Effector memory CD8-positive, alpha-beta T cell (primary cell): ENCODE measurements around the gene LRP6.

Experiments used
- ATAC-seq: fragments of 150-1000 bp; cut with Tn5 transposase; replicated peaks from 2 replicates; pipeline ENCODE4 v1.10.0; 2021; ENCODE audit warnings: mild to moderate bottlenecking, moderate library complexity
- DNase-seq, 3 experiments: peaks; one replicate each; pipeline ENCODE4 v3.0.0; 2021
- H3K27ac Mint-ChIP-seq, 2 donors: one replicate each; pipeline ENCODE4 v1.8.0; 2022; ENCODE audit warnings: mild to moderate bottlenecking in 2 of 2, mixed read lengths in 2 of 2, moderate library complexity in 2 of 2
- H3K27me3 Mint-ChIP-seq, 2 donors: one replicate each; pipeline ENCODE4 v1.8.0; 2022; ENCODE audit warnings: mixed read lengths in 2 of 2
- H3K36me3 Mint-ChIP-seq: one replicate; pipeline ENCODE4 v1.8.0; 2022; ENCODE audit warnings: mild to moderate bottlenecking, moderate library complexity, mixed read lengths; ENCODE audit not compliant: insufficient read depth
- H3K4me1 Mint-ChIP-seq, 2 donors: one replicate each; pipeline ENCODE4 v1.8.0; 2022; ENCODE audit warnings: low read depth in 2 of 2, mixed read lengths in 2 of 2
- H3K4me3 Mint-ChIP-seq, 2 donors: one replicate each; pipeline ENCODE4 v1.8.0; 2022; ENCODE audit warnings: mild to moderate bottlenecking in 2 of 2, mixed read lengths in 2 of 2, moderate library complexity in 2 of 2
- H3K9me3 Mint-ChIP-seq, 2 donors: one replicate each; pipeline ENCODE4 v1.8.0; 2022; ENCODE audit warnings: mixed read lengths in 2 of 2

Gene LRP6

GRCh38 chr12:12099102-12099501, 167.7 kb downstream of the LRP6 start:
- Mint-ChIP-seq H3K9me3 (peaks cover 0 to 1% of the 10 kb centered on the region in 2 donors), H3K27ac (no peak overlapping the region), H3K36me3 (no peaks in the 10 kb centered on the region), H3K4me1 (peaks cover 0 to 2% of the 10 kb centered on the region in 2 donors), H3K4me3 (no peak overlapping the region), H3K27me3 (peaks cover 50 to 63% of the 10 kb centered on the region in 2 donors)
- DNase-seq (no peak), ATAC-seq (no peak)

GRCh38 chr12:12098691-12099015, 168.2 kb downstream of the LRP6 start:
- H3K9me3 Mint-ChIP-seq, result peaks cover 0 to 1% of the 10 kb centered on the region in 2 donors
- ATAC-seq, result no peak
- peaks cover 49 to 63% of the 10 kb centered on the region in 2 donors for H3K27me3 Mint-ChIP-seq
- no peak for DNase-seq
- H3K27ac Mint-ChIP-seq, result no peak overlapping the region
- no peaks in the 10 kb centered on the region for H3K36me3 Mint-ChIP-seq
- H3K4me3 Mint-ChIP-seq, result no peak overlapping the region
- H3K4me1 Mint-ChIP-seq, result peaks cover 0 to 2% of the 10 kb centered on the region in 2 donors

GRCh38 chr12:12097891-12098690, 168.8 kb downstream of the LRP6 start:
- no peak for ATAC-seq
- Mint-ChIP-seq H3K4me3 (no peak overlapping the region), H3K9me3 (no peaks in the 10 kb centered on the region), H3K27me3 (peaks cover 50 to 63% of the 10 kb centered on the region in 2 donors), H3K27ac (no peak overlapping the region), H3K36me3 (no peaks in the 10 kb centered on the region), H3K4me1 (peaks cover 0 to 2% of the 10 kb centered on the region in 2 donors)
- no peak for DNase-seq

- no peak for DNase-seq
- Mint-ChIP-seq H3K4me1 (peaks cover 0 to 2% of the 10 kb centered on the region in 2 donors), H3K27me3 (peaks cover 53 to 61% of the 10 kb centered on the region in 2 donors)
Observed at GRCh38 chr12:12095021-12095420, 171.8 kb downstream of the LRP6 start.

GRCh38 chr12:12094481-12094880, 172.4 kb downstream of the LRP6 start:
- H3K27ac Mint-ChIP-seq, result no peak overlapping the region
- no peak for DNase-seq

More at GRCh38 chr12:12095021-12095420, 171.8 kb downstream of the LRP6 start:
- no peaks in the 10 kb centered on the region for H3K9me3 Mint-ChIP-seq
- no peak overlapping the region for H3K4me3 Mint-ChIP-seq
- no peaks in the 10 kb centered on the region for H3K36me3 Mint-ChIP-seq
- no peak overlapping the region for H3K27ac Mint-ChIP-seq
- no peak for ATAC-seq

GRCh38 chr12:12091977-12092663, 174.7 kb downstream of the LRP6 start:
- H3K4me3 Mint-ChIP-seq, result no peak overlapping the region
- H3K36me3 Mint-ChIP-seq, result peaks cover 4% of the 10 kb centered on the region
- H3K27ac Mint-ChIP-seq, result no peak overlapping the region
- H3K27me3 Mint-ChIP-seq, result peaks cover 58 to 74% of the 10 kb centered on the region in 2 donors
- H3K4me1 Mint-ChIP-seq, result peaks cover 0 to 2% of the 10 kb centered on the region in 2 donors
- DNase-seq, result no peak
- no peak for ATAC-seq
- no peaks in the 10 kb centered on the region for H3K9me3 Mint-ChIP-seq

More at GRCh38 chr12:12094481-12094880, 172.4 kb downstream of the LRP6 start:
- Mint-ChIP-seq H3K27me3 (peaks cover 56 to 62% of the 10 kb centered on the region in 2 donors), H3K4me3 (no peak overlapping the region), H3K4me1 (peaks cover 0 to 2% of the 10 kb centered on the region in 2 donors), H3K36me3 (no peaks in the 10 kb centered on the region), H3K9me3 (no peaks in the 10 kb centered on the region)
- no peak for ATAC-seq

- ATAC-seq, result no peak
- Mint-ChIP-seq H3K4me1 (peaks cover 0 to 2% of the 10 kb centered on the region in 2 donors), H3K9me3 (no peaks in the 10 kb centered on the region)
Observed at GRCh38 chr12:12091071-12091470, 175.8 kb downstream of the LRP6 start.

GRCh38 chr12:12088761-12089160, 178.1 kb downstream of the LRP6 start:
- no peak overlapping the region for H3K27ac Mint-ChIP-seq
- no peak for ATAC-seq
- no peak overlapping the region for H3K4me3 Mint-ChIP-seq
- H3K9me3 Mint-ChIP-seq, result no peaks in the 10 kb centered on the region
- no peak for DNase-seq
- peaks cover 40 to 55% of the 10 kb centered on the region in 2 donors for H3K27me3 Mint-ChIP-seq
- H3K36me3 Mint-ChIP-seq, result peaks cover 4% of the 10 kb centered on the region
- H3K4me1 Mint-ChIP-seq, result no peaks in the 10 kb centered on the region

More at GRCh38 chr12:12091071-12091470, 175.8 kb downstream of the LRP6 start:
- Mint-ChIP-seq H3K36me3 (peaks cover 4% of the 10 kb centered on the region), H3K4me3 (no peak overlapping the region), H3K27ac (no peak overlapping the region), H3K27me3 (peaks cover 59 to 75% of the 10 kb centered on the region in 2 donors)
- DNase-seq, result no peak

GRCh38 chr12:12088147-12088546, 178.7 kb downstream of the LRP6 start:
- ATAC-seq, result no peak
- no peak overlapping the region for H3K27ac Mint-ChIP-seq
- DNase-seq, result no peak
- H3K36me3 Mint-ChIP-seq, result peaks cover 4% of the 10 kb centered on the region
- peaks cover 39 to 55% of the 10 kb centered on the region in 2 donors for H3K27me3 Mint-ChIP-seq
- no peaks in the 10 kb centered on the region for H3K9me3 Mint-ChIP-seq
- no peaks in the 10 kb centered on the region for H3K4me1 Mint-ChIP-seq
- H3K4me3 Mint-ChIP-seq, result no peak overlapping the region

- Mint-ChIP-seq H3K27me3 (peaks cover 35 to 54% of the 10 kb centered on the region in 2 donors), H3K9me3 (no peaks in the 10 kb centered on the region), H3K27ac (no peak overlapping the region), H3K4me1 (no peaks in the 10 kb centered on the region), H3K36me3 (peaks cover 4% of the 10 kb centered on the region), H3K4me3 (no peak overlapping the region)
- no peak for DNase-seq
- no peak for ATAC-seq
Observed at GRCh38 chr12:12087693-12088034, 179.2 kb downstream of the LRP6 start.

GRCh38 chr12:12086973-12087692, 179.7 kb downstream of the LRP6 start:
- ATAC-seq (no peak), DNase-seq (no peak)
- H3K9me3 Mint-ChIP-seq, result no peaks in the 10 kb centered on the region
- H3K36me3 Mint-ChIP-seq, result peaks cover 4% of the 10 kb centered on the region
- H3K4me1 Mint-ChIP-seq, result no peaks in the 10 kb centered on the region
- no peak overlapping the region for H3K27ac Mint-ChIP-seq
- no peak overlapping the region for H3K4me3 Mint-ChIP-seq
- H3K27me3 Mint-ChIP-seq, result peaks cover 32 to 49% of the 10 kb centered on the region in 2 donors

GRCh38 chr12:12086362-12086761, 180.5 kb downstream of the LRP6 start:
- H3K4me3 Mint-ChIP-seq, result no peak overlapping the region
- peaks cover 4% of the 10 kb centered on the region for H3K36me3 Mint-ChIP-seq
- DNase-seq (no peak), ATAC-seq (no peak)
- H3K27ac Mint-ChIP-seq, result no peak overlapping the region
- H3K4me1 Mint-ChIP-seq, result no peaks in the 10 kb centered on the region
- H3K27me3 Mint-ChIP-seq, result peaks cover 30 to 41% of the 10 kb centered on the region in 2 donors
- no peaks in the 10 kb centered on the region for H3K9me3 Mint-ChIP-seq

- no peak for ATAC-seq
- Mint-ChIP-seq H3K4me1 (no peaks in the 10 kb centered on the region), H3K4me3 (no peak overlapping the region), H3K27ac (no peak overlapping the region), H3K27me3 (peaks cover 21 to 35% of the 10 kb centered on the region in 2 donors), H3K9me3 (no peaks in the 10 kb centered on the region), H3K36me3 (peaks cover 3% of the 10 kb centered on the region)
- no peak for DNase-seq
Observed at GRCh38 chr12:12083688-12084087, 183.2 kb downstream of the LRP6 start.
